Measurements from ENCODE around the gene BANF2. TPM values are rescaled to one million over a fixed set of nuclear protein-coding genes. Genes with fewer than 3 reads are reported as not detected.
"Not testable (repeated sequence)": the region's sequence is repeated elsewhere in the genome, so short reads cannot be mapped to it uniquely, and the experiment has no call there.

BANF2 gene
- total RNA-seq, 1 donor from 2014 or later = not detected

DNA sequence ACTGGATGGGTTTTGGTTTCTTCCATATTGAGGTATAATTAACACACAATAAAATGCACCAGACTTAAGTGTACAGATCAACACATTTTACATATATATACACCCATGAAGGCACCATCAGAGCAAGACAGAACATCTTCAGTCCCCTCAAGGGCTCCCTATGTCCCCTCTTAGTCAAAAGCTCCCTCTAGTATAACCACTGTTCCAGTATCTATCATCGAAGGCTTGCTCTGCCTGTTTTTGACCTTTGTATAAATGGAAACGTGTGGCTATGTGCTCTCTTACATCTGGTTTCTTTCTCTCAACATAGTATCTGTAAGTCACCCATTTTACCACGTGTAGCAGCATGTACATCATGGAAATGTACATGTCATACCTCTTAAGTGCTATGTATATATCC lies 66.5 kb downstream of the BANF2 start:
- Mint-ChIP-seq H3K9me3 (no peaks in the 10 kb centered on the region), H3K27ac (no peak overlapping the region), H3K36me3 (no peaks in the 10 kb centered on the region), H3K4me3 (no peak overlapping the region), H3K4me1 (ENCODE audit: unreplicated experiment) (peaks cover 16% of the 10 kb centered on the region), H3K27me3 (peaks cover 2% of the 10 kb centered on the region)
- no peak for DNase-seq (ENCODE audit: extremely low spot score, unreplicated experiment)
- TF ChIP-seq, protein P1, sequence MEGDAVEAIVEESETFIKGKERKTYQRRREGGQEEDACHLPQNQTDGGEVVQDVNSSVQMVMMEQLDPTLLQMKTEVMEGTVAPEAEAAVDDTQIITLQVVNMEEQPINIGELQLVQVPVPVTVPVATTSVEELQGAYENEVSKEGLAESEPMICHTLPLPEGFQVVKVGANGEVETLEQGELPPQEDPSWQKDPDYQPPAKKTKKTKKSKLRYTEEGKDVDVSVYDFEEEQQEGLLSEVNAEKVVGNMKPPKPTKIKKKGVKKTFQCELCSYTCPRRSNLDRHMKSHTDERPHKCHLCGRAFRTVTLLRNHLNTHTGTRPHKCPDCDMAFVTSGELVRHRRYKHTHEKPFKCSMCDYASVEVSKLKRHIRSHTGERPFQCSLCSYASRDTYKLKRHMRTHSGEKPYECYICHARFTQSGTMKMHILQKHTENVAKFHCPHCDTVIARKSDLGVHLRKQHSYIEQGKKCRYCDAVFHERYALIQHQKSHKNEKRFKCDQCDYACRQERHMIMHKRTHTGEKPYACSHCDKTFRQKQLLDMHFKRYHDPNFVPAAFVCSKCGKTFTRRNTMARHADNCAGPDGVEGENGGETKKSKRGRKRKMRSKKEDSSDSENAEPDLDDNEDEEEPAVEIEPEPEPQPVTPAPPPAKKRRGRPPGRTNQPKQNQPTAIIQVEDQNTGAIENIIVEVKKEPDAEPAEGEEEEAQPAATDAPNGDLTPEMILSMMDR (conservative IDR thresholded peaks at IDR 0.05) = no peak

DNA sequence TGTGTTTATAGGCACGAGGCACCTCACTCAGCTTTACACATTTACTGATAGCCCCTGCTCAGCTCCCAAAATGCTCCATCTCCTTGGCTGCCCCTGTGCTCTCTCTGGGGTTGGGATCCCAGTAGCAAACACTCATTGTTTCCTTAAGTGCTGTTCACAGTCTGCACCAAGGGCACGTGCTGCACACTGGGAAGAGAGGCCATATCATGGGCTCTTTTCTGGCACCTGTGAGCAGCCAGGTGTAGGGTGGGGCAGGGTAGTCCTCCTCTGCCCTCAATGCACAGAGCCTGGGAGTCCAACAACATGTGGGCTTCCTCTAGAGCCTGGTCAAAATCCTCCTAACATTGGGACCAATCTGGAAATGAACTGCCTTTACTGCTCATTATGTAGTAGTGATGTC lies 67.9 kb downstream of the BANF2 start:
- no peaks in the 10 kb centered on the region for H3K9me3 Mint-ChIP-seq
- TF ChIP-seq, protein P1 (conservative IDR thresholded peaks at IDR 0.05) = no peak
- no peak for DNase-seq (ENCODE audit: extremely low spot score, unreplicated experiment)
- peaks cover 3% of the 10 kb centered on the region for H3K27me3 Mint-ChIP-seq
- H3K27ac Mint-ChIP-seq = no peak overlapping the region
- peaks cover 25% of the 10 kb centered on the region for H3K4me1 Mint-ChIP-seq (ENCODE audit: unreplicated experiment)
- H3K4me3 Mint-ChIP-seq = no peak overlapping the region
- H3K36me3 Mint-ChIP-seq = no peaks in the 10 kb centered on the region

DNA sequence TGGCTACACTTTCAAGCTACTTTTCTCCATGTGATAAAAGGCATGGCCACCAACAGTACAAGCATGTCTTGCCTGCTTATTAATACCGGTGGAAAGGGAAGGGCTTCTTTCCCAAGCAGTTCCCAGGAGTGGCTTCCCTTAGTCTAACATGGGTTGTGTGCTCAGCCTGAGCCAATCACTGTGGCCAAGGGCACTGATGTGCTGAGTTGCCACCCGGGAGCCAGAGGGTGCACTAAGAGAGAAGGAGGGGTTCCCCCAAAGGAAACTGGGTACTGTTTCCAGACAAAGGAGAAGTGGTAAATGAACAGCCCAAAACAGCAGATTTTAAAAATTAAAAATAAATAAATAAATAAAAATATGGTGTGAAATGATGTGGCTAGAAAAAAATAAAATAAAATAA lies 68.5 kb downstream of the BANF2 start:
- H3K27ac Mint-ChIP-seq = no peak overlapping the region
- no peak overlapping the region for H3K4me3 Mint-ChIP-seq

DNA sequence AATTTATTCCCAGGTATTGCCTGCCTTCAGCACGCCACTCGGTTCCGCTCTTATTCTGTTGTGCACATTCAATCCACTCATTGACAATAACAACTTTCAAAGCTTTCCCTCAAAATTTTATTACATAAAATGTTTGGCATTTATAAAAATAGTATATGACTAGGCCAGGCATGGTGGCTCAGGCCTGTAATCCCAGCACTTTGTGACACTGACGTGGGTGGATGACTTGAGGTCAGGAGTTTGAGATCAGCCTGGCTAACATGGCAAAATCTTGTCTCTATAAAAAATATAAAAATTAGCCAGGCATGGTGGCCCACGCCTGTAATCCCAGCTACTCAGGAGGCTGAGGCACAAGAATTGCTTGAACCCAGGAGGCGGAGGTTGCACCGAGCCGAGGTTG lies 70.0 kb downstream of the BANF2 start:
- not testable (repeated sequence) for H3K36me3 Mint-ChIP-seq; H3K9me3 Mint-ChIP-seq; H3K4me3 Mint-ChIP-seq; DNase-seq (ENCODE audit: extremely low spot score, unreplicated experiment); H3K27me3 Mint-ChIP-seq; H3K27ac Mint-ChIP-seq
- H3K4me1 Mint-ChIP-seq (ENCODE audit: unreplicated experiment) = peaks cover 17% of the 10 kb centered on the region

More for the DNA sequence above, 68.5 kb downstream of the BANF2 start:
- no peaks in the 10 kb centered on the region for H3K9me3 Mint-ChIP-seq
- peaks cover 3% of the 10 kb centered on the region for H3K27me3 Mint-ChIP-seq
- TF ChIP-seq, protein P1 (conservative IDR thresholded peaks at IDR 0.05) = no peak
- H3K36me3 Mint-ChIP-seq = no peaks in the 10 kb centered on the region
- DNase-seq (ENCODE audit: extremely low spot score, unreplicated experiment) = no peak
- peaks cover 18% of the 10 kb centered on the region for H3K4me1 Mint-ChIP-seq (ENCODE audit: unreplicated experiment)

DNA sequence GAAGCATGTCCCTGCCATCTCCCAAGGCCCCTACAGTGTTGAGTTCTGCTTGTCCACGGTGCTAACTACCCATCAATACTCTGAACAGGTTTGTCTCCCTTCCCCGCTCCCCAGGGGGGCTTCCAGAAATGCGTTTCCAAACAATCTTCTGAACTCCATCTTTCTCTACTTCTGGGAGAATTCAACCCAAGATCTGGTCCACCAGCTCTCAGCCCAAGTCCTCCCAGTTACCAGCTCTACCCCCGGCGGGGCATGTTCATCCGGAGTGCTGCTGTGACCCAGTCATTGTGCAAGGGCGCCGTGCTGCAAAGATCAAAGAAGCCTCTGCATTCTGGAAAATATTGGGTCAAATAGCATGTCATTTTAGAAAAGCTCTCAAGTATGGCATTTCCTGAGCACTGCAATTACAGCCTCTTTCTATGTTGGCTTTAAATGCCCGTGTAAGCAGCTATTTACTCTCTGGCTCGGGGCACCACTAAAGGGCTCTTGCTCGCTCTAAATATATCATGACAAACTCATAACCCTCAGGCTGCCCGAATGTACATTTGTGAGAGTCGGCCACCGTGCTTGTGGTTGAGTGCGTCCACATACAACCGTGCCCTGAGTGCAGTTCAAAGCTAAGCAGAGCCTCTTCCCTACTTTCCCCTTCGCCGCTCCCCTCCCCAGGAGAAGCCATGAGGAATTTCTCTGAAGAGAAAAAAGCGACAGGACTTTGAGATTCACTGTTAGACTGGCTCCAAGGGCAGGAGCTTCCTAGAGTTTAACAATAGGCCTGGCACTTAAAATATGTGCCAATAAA lies 71.6 kb downstream of the BANF2 start:
- H3K27me3 Mint-ChIP-seq = peaks cover 9% of the 10 kb centered on the region
- H3K4me1 Mint-ChIP-seq (ENCODE audit: unreplicated experiment) = peaks cover 17% of the 10 kb centered on the region
- TF ChIP-seq, protein P1 (conservative IDR thresholded peaks at IDR 0.05) = no peak
- H3K27ac Mint-ChIP-seq = peak overlapping the region; percentile 5
- no peak overlapping the region for H3K4me3 Mint-ChIP-seq
- H3K36me3 Mint-ChIP-seq = peaks cover 4% of the 10 kb centered on the region
- H3K9me3 Mint-ChIP-seq = peaks cover 7% of the 10 kb centered on the region
- no peak for DNase-seq (ENCODE audit: extremely low spot score, unreplicated experiment)

DNA sequence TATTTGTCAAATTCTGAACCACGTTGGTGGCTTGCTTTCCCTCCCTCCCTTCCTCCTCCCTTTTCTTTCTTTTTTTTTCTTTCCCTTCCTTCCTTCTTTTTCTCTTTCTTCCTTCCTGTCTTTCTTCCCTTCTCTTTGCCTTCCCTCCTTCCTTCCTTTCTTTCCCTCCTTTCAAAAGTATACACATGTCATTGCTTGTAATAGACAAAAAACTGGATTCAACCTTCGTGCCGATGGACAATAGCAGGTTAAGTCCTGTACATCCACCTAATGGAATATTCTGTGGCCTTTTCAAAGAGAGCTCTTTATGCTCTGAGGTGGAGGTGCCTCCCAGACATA lies 72.2 kb downstream of the BANF2 start:
- Mint-ChIP-seq H3K9me3 (peaks cover 7% of the 10 kb centered on the region), H3K4me1 (ENCODE audit: unreplicated experiment) (peaks cover 12% of the 10 kb centered on the region), H3K4me3 (peak overlapping the region; percentile 34), H3K27ac (peak overlapping the region; percentile 5), H3K27me3 (peaks cover 9% of the 10 kb centered on the region), H3K36me3 (peaks cover 4% of the 10 kb centered on the region)
- DNase-seq (ENCODE audit: extremely low spot score, unreplicated experiment) = no peak
- TF ChIP-seq, protein P1 (conservative IDR thresholded peaks at IDR 0.05) = no peak

Data from type B pancreatic cell (in vitro differentiated cells).